Esophagus squamous epithelium (tissue), 5 donors: ENCODE results near the gene POU6F2. TPM values are rescaled to one million over a fixed set of nuclear protein-coding genes. Genes with fewer than 3 reads are reported as not detected.

Experiments used
- DNase-seq: peaks from one replicate; lab custom pipeline; 2025; lab: John Stamatoyannopoulos, UW
- H3K27ac ChIP-seq, 4 donors: fragments of 200-600 bp; sonication (generic); one replicate each; pipeline ENCODE4 v1.5.1; 2016 to 2019; ENCODE audit warnings: mild to moderate bottlenecking in 1 of 4
- H3K27me3 ChIP-seq, 4 donors: fragments of 200-600 bp; sonication (generic); 1 replicate in 3 of 4; 2 replicates in 1 of 4; pipeline versions ENCODE4 v1.5.1 to v1.6.0; 2017 to 2021; ENCODE audit warnings: antibody characterized with exemption in 1 of 4
- H3K36me3 ChIP-seq, 3 donors: fragments of 200-600 bp; sonication (generic); one replicate each; pipeline ENCODE4 v1.5.1; 2016 to 2019
- H3K4me1 ChIP-seq, 3 donors: fragments of 200-600 bp; sonication (generic); one replicate each; pipeline ENCODE4 v1.5.1; 2017 to 2019
- H3K4me3 ChIP-seq, 4 donors: fragments of 200-600 bp; sonication (generic); 1 replicate in 3 of 4; 2 replicates in 1 of 4; pipeline ENCODE4 v1.5.1; 2016 to 2019; ENCODE audit warnings: mild to moderate bottlenecking in 2 of 4, moderate library complexity in 1 of 4
- H3K9me3 ChIP-seq, 3 donors: fragments of 200-600 bp; sonication (generic); one replicate each; pipeline ENCODE4 v1.5.1; 2016 to 2019
- CTCF ChIP-seq, 6 experiments: fragments of 450-650 bp in 4 of 6; fragments of 200-600 bp in 2 of 6; sonication (generic) in 2 of 6; IDR thresholded peaks; one replicate each; pipeline ENCODE4 v1.5.1; 2016 to 2019; ENCODE audit warnings: antibody characterized with exemption in 6 of 6, mild to moderate bottlenecking in 4 of 6, moderate library complexity in 4 of 6
- POLR2A ChIP-seq, 4 donors: fragments of 450-650 bp; IDR thresholded peaks; one replicate each; pipeline ENCODE4 v1.6.1; 2017; ENCODE audit warnings: antibody characterized with exemption in 4 of 4, mild to moderate bottlenecking in 4 of 4, moderate library complexity in 3 of 4
- WGBS, 2 donors: methylation state at CpG; one replicate each; pipeline ENCODE4 v1.1.5; 2018; 5-methylcytosine and 5-hydroxymethylcytosine counted together
- intact Hi-C: fragments of 100-400 bp; cut with DNase I; formaldehyde crosslinking; loops from one replicate; pipeline ENCODE4 v1.15.0; 2022
- total RNA-seq, 4 donors: library from RNA; depleted of rRNA; stranded (reverse); fragments of >200 nt; gene quantifications; one replicate each; pipeline ENCODE4 v1.1.0, GENCODE V29; 2016
- donor health status: DM: yes; HTN: yes; CAD: no.

The POU6F2 gene
- total RNA-seq, 4 donors from 2014 or later = 0.76 to 1.6 TPM; not detected in 2

- Histone ChIP-seq H3K36me3 (no peaks in the 10 kb centered on the region), H3K4me3 (no peak overlapping the region), H3K27ac (no peak overlapping the region), H3K9me3 (no peaks in the 10 kb centered on the region), H3K4me1 (peaks cover 0 to 5% (median 0%) of the 10 kb centered on the region in 3 donors), H3K27me3 (peaks cover 0 to 14% (median 0%) of the 10 kb centered on the region in 4 donors)
- intact Hi-C loops = no loop called here
- no peak for TF ChIP-seq CTCF (IDR thresholded peaks at IDR 0.05)
- TF ChIP-seq POLR2A (IDR thresholded peaks at IDR 0.05) = no peak
- DNase-seq = no peak
- 67 to 69% methylated on average over 3 of the region's 3 CpGs for WGBS, 2 donors
Measured at GRCh38 chr7:39088730-39089593, 111.3 kb downstream of the POU6F2 start.

- no peaks in the 10 kb centered on the region for H3K4me1 ChIP-seq
- H3K36me3 ChIP-seq = no peaks in the 10 kb centered on the region
- no peak overlapping the region for H3K27ac ChIP-seq
- intact Hi-C loops = no loop called here
- TF ChIP-seq CTCF (IDR thresholded peaks at IDR 0.05) (no peak), POLR2A (IDR thresholded peaks at IDR 0.05) (no peak)
- no peak for DNase-seq
- no peaks in the 10 kb centered on the region for H3K9me3 ChIP-seq
- H3K4me3 ChIP-seq = no peak overlapping the region
- H3K27me3 ChIP-seq = no peaks in the 10 kb centered on the region
- WGBS, 2 donors = 48 to 51% methylated on average over 2 of the region's 2 CpGs
Measured at GRCh38 chr7:39091145-39091544, 113.4 kb downstream of the POU6F2 start.

GRCh38 chr7:39091774-39092173 lies 114.1 kb downstream of the POU6F2 start:
- TF ChIP-seq POLR2A (IDR thresholded peaks at IDR 0.05) = no peak
- no peak for TF ChIP-seq CTCF (IDR thresholded peaks at IDR 0.05)
- Histone ChIP-seq H3K4me3 (no peak overlapping the region), H3K27me3 (no peaks in the 10 kb centered on the region), H3K36me3 (no peaks in the 10 kb centered on the region), H3K4me1 (no peaks in the 10 kb centered on the region), H3K27ac (no peak overlapping the region), H3K9me3 (no peaks in the 10 kb centered on the region)
- WGBS, 2 donors = 66 to 70% methylated on average over 5 of the region's 5 CpGs
- intact Hi-C loops = no loop called here
- no peak for DNase-seq

- 64 to 74% methylated on average over 2 of the region's 2 CpGs for WGBS, 2 donors
- H3K27me3 ChIP-seq = no peaks in the 10 kb centered on the region
- no peaks in the 10 kb centered on the region for H3K9me3 ChIP-seq
- no peak overlapping the region for H3K4me3 ChIP-seq
- DNase-seq = no peak
- intact Hi-C loops = no loop called here
- TF ChIP-seq CTCF (IDR thresholded peaks at IDR 0.05) (no peak), POLR2A (IDR thresholded peaks at IDR 0.05) (no peak)
- H3K27ac ChIP-seq = no peak overlapping the region
- H3K4me1 ChIP-seq = no peaks in the 10 kb centered on the region
- H3K36me3 ChIP-seq = no peaks in the 10 kb centered on the region
Measured at GRCh38 chr7:39094731-39095130, 117.0 kb downstream of the POU6F2 start.

GRCh38 chr7:39095875-39096619 lies 118.3 kb downstream of the POU6F2 start:
- no peak for DNase-seq
- Histone ChIP-seq H3K4me1 (no peaks in the 10 kb centered on the region), H3K9me3 (no peaks in the 10 kb centered on the region), H3K27ac (no peak overlapping the region), H3K36me3 (no peaks in the 10 kb centered on the region), H3K4me3 (no peak overlapping the region), H3K27me3 (no peaks in the 10 kb centered on the region)
- TF ChIP-seq POLR2A (IDR thresholded peaks at IDR 0.05) (no peak), CTCF (IDR thresholded peaks at IDR 0.05) (no peak)
- WGBS, 2 donors = 54 to 56% methylated on average over 7 of the region's 7 CpGs
- intact Hi-C loops = no loop called here
